ENCODE results near the gene GLRX.
"Not testable (repeated sequence)": the region's sequence is repeated elsewhere in the genome, so short reads cannot be mapped to it uniquely, and the experiment has no call there.

DNA sequence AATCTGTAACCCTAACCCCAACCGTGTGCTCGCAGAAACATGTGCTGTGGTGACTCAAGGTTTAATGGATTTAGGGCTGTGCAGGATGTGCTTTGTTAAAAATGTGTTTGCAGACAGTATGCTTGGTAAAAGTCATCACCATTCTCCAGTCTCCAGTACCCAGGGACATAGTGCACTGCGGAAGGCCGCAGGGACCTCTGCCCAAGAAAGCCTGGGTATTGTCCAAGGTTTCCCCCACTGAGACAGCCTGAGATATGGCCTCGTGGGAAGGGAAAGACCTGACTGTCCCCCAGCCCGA, 11.5 kb downstream of the GLRX start:
- TF ChIP-seq LEF1 (IDR thresholded peaks at IDR 0.05; ENCODE audit: borderline replicate concordance); FOXK2 (IDR thresholded peaks at IDR 0.05); HDGF (IDR thresholded peaks at IDR 0.05; ENCODE audit: borderline replicate concordance); ELF4 (IDR thresholded peaks at IDR 0.05); SP1 (IDR thresholded peaks at IDR 0.05): not testable (repeated sequence)
